NCI-H1694 treated with DMSO at 0.1 percent for 48 hours (cell line): Measurements from ENCODE around the gene MGMT.

ENCODE experiments used
- DNase-seq: peaks from one replicate; lab custom pipeline; 2025; lab: John Stamatoyannopoulos, UW

Gene MGMT

DNA sequence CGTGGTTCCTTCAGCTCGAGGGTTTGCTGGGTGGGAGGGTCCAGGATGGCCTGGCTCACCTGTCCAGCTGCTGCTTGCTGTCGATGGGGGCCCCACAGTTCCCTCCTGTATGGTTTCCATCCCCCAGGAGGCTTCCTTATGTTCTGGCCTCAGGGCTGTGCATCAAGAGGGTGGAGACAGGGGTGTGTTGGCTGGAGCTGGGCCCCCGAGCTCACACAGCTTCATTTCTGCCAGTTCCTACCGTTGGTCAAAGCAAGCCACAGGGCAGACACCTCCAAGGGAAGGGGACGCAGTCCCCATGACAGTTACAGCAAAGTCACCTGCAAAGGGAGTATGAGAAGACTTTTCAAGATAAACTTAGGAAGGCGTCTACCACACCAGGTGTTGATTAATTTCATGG, 340.2 kb downstream of the MGMT start:
- DNase-seq, result no peak

DNA sequence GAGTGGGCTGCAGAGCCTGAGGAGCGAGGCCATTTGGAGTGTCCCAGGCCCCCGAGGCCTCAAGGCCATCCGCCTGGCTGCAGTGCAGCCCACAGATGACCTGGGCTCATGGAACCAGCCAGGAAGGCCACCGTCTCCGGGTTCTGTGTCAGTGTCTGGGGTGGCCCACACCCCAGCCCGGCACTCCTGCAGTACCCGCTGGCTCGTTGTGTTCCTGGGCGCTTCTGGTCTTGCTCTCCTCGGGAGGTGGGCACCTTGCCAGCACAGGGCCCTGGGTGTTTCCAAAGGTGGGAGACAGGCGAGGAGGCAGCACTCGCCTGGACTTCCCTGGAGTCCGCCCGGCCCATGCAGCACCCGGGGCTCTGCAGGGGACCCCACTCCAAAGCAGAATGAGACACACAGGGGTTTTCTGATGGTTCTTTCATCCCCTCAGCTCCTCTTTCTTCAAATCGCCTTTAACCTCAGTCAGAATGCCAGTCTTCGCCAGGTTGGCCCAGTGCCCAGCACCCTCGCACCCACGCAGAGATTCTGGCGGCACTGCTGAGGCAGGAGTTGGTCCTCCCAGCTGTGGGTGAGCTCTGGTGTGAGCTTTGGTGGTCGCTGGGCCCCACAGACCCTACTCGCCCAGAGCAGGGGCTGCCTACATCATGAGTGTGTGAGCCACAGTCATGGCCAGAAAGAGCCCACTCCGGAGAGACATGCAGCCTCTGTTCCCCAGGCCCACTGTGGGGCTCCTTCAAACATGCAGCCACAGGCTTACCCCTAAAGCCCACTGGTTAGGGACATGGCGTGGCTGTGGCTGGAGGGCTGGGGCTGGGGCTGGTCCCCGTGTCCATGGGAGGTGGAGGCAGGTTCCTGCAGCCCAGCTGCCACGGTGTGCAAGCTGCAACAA, 341.3 kb downstream of the MGMT start:
- DNase-seq, result no peak

DNA sequence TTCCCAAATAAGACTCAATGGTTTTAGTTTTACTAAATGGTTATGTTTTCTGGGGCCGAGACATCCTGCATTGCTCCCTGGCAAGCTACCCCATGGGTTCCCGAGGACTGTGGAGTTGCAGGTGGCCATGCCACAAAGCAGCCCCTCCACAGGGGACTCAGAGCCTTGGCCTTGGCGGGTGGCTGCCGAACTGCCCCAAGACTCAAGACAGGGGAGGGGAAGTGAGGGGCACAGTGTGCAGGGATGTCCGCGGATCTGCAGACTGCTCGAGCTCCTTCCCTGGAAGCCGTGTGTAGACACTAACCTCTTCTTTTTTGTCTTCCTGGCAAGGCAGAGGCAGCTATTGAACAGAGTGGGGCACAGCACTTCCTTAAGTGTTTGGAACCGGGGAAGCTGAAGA, 342.4 kb downstream of the MGMT start:
- no peak for DNase-seq

DNA sequence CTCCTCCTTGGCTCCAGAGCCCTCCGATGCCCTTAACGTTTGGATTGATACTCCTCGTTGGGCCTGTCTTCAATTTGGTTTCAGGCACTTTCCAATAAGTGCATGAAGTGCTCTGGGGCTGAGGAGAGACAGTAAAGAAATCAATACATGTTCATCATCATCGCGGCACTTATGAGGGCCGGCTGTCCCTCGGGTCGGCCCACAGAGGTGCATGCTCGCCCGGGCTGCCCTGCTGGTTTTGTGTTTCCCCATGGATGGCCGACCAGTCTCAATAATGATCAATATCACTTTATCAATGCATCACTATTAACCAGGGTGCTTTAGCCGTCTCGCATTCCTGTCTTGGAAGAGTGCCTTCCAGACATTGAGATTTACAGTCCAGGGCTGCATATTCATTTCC, 342.8 kb downstream of the MGMT start:
- no peak for DNase-seq

DNA sequence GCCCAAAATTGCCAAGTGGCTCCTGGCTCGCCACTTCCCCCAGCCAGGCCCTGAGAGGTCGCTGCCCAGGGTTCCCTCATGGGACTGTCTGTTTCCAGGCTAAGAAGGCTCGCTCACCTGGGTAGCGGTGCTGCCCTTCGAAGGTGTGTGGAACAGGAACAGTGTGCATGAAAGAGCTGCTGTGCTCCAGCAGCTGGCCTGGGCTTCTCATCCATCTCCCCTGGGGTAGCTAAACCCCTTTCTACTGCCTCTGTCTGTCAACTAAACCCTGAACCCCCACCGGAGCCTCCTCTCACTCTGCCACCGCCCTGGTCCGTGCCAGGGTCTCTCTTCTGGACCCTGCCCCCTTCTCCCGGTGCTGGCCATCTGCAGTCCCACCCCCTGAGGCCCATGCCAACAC, 344.2 kb downstream of the MGMT start:
- DNase-seq, result no peak

DNA sequence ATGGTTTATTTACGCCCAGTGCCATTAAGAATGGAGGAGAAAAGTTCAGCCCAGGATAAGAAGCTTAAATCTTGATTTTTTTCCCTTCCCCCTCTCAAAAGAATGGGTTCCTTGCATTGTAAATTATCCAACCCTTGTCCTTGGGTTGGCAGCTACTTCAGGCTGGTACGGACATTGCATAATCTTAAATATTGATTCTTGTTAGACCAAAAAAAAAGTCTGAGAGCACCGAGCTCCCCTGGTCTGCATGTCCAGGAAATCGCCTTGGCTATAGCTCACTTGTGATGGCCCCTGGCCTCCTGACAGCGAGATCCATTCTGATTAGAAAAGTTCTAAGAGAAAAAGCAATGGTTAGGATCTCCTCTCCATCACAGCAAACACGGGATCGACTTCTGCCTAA, 345.4 kb downstream of the MGMT start:
- no peak for DNase-seq

DNA sequence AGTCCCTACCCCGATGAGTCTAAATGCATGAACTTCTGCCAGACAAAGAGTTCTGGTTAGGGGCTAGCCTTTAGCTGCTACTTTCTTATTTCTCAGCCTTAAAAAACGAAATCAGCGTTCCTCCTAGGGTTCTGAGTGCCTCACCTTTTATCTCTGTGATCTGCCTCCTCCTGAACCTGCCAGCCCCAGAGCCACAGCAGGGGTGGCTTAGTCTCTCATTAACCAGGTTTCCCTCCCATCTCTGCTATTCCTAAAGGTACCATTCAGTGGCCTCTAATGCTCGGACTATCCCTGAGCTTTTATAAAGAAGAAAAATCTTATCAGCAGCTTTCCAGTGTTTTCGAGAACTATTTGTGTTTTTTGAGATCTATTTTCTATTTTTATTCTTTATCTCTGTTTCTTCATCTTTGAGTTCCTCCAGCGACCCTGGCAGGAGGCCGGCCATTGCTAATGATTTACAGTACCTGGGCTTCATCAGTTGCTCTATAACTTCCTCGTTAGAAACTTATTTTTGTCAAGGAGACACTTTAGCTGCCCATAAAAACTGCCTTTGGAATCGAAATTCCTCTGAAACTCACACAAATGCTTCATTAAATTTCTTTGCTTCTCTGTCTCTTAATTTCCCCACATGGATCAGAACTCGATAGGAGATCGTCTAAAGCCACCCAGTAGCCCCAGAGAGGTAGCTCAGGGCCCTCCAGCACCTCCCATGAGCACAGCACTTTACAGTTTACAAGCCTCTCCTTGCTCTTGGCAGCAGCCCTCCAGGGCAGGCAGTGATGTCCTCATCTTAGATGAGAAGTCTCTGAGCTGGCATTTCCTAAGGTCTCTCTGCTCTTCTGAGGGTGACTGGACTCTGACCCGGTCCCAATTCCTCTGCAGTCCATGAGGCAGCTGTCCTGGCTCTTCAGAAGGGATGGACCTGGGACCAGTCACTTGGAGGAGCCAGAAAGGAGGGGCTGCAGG, 347.9 kb downstream of the MGMT start:
- DNase-seq, result no peak

DNA sequence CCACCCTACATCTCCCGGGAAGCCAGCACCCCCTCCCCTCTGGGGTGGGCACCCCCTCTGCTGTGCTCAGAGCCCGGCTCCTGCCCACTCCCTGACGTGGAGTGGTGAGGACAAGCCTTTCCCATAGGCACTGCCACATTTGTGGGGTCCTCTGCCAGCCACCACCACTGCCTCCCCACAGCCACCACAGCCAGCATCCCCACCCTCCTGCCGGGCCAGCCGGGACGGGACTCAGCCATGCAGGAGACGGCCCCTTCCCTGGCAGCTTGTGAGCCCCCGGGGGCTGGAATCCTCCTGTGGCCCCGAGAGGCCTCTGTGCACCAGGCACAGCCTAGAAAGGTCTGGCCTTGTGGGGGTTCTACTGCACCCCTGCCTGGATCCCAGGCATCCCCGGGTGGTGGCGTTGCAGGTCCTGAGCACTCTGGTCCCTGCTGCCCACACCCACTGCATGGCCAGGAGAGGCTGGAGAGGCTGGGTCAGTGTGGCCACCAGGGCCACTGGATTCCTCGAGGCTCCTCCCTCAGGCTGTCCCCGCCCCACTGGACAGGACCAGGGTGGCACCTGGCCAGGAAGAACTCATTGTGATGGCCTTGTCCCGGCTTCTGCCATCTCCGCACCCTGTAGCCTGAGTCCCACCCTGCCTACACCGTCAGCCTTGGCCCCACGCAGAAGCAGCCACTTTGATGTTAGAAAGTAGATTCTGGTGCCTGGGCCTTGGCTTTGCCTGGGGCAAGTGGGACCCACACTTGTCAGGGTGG, 349.0 kb downstream of the MGMT start:
- DNase-seq, result no peak

DNA sequence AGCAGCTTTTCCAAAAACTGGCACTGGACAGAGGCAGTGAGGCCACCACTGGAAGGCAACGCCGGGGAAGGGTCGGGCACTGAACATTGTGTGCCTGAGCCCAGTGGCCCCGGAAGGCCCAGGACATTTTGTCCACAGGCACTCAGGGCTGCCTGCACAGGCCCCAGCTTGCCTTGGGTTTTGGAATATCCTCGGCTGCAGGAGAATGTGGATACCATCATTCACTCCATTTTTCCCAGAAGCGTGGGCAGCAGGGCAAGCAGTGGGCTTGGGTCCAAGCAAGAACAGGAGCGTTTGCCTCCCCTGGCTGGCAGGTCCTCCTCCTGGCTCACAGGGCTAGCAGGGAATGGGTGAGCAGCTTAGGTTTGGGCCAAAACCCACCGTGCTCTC, 349.6 kb downstream of the MGMT start:
- no peak for DNase-seq
